GM21367 (cell line): ENCODE results near the gene PTPN6.

ENCODE experiments used
- ATAC-seq: cut with Tn5 transposase; IDR thresholded peaks from one replicate; pipeline ENCODE4 v1.9.1; 2021; ENCODE audit not compliant: unreplicated experiment

The PTPN6 gene

DNA sequence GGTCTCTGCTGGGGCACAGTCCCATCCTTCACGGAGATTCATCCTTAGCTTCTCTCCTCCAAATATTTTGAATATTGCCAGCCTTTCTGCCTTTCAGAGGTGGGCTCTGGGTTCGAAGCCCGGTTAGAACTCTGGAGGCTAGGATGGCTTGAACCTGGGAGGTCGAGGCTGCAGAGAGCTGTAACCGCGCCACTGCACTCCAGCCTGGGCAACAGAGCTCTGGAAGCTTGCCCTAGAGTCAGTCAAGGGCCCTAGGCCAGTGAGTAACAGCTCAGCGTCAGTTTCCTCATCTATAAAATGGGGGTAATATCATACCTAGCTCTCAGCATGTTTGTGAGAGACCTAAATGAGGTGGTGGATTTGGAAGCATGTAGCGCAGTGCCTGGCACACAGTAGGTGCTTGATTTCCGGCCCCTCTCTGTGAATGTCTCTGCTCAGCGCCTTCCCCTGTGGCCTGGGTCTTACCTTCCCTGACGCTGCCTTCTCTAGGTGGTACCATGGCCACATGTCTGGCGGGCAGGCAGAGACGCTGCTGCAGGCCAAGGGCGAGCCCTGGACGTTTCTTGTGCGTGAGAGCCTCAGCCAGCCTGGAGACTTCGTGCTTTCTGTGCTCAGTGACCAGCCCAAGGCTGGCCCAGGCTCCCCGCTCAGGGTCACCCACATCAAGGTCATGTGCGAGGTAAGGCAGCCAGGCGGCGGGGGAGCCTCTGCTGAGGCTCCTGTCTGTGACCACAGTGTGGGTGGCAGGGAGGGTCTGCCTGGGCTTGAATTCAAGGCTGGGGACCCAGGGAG, 3.4 kb downstream of the PTPN6 start:
- ATAC-seq: no peak

- ATAC-seq: no peak
Measured at GRCh38 chr12:6955108-6956020, 4.2 kb downstream of the PTPN6 start.

DNA sequence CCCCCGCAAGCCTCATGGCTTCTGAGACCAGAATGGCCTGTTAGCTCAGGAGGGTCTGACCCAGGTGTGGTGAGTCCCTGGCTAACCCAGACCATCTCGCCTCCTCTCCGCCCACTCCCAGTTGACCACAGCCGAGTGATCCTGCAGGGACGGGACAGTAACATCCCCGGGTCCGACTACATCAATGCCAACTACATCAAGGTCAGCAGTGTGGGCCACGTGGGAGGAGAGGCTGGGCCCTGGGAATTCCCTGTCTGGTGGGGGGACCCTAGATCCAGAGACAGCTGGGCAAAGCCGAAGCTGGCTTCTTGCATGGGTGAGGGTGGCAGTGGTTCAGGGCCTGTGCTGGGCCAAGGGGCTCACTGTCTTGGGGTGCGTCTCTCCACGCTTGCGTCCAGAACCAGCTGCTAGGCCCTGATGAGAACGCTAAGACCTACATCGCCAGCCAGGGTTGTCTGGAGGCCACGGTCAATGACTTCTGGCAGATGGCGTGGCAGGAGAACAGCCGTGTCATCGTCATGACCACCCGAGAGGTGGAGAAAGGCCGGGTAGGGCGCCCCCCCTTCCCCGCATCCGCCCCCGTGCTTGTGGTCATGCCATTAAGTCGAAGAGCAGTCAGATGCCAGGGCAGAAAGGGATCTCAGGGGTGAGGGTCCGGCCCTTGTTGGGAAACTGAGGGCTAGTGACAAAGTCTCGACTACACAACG, 5.0 kb downstream of the PTPN6 start:
- no peak for ATAC-seq

- no peak for ATAC-seq
Measured at GRCh38 chr12:6957151-6957701, 6.1 kb downstream of the PTPN6 start.

GRCh38 chr12:6957741-6958608, 6.8 kb downstream of the PTPN6 start:
- ATAC-seq: no peak

GRCh38 chr12:6958609-6959057, 7.5 kb downstream of the PTPN6 start:
- ATAC-seq: no peak

DNA sequence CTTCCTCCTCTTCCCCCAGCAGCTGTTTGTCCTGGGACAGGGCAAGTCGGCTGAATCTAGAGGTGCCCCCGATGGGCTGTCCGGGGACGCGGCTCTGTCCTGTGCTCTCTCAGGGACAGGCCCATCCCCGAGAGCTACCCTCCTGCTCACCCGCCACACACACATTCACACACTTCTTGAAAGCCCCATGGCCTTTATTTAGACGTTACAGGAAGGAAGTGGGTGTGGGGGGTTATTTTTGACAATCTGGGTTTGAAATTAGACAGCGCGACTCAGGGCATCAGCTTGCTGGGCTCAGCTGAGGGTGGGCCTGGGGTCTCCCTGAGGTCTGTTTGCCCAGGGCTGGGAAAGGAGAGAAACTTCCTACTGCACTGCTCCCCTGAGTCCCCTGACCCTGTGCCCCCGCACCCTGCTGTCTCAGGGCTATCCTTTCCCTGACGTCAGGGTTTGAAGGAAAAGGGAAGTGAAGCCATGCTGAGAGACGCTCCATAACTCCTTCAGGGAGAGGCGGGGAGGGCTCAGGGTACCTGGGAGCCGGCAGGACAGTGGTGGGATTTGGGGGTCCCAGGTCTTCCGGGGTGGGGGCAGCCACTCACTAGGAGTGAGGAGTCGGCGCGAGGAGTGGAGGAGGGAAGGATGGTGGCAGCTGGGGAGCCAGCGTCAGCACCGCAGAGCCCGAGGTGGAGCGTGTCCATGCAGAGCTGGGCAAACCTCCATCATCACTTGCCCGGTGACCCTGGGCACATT, 8.1 kb downstream of the PTPN6 start:
- ATAC-seq: peak; percentile 38

GRCh38 chr12:6959805-6960592, 8.8 kb downstream of the PTPN6 start:
- no peak for ATAC-seq

DNA sequence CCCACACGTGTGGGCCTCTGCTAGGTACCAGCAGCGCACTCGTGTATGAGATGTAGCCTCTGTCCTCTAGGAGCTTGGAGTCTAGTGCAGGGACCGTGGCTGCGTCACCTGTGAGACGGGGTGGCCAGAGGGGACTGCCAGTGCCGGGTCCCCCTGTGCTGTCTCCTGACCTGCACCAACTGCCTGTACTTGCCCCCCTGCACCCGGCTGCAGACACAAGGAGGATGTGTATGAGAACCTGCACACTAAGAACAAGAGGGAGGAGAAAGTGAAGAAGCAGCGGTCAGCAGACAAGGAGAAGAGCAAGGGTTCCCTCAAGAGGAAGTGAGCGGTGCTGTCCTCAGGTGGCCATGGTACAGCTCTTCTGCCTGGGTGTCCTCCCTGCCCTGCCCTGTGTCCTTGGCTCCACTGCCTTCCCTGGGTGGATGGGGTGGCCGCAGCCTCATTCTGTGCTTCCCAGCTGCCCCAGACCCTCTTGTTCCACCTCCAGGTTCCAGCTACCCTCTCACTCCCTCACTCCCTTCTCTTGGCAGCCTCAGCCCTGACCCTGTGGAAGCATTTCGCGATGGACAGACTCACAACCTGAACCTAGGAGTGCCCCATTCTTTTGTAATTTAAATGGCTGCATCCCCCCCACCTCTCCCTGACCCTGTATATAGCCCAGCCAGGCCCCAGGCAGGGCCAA, 9.6 kb downstream of the PTPN6 start:
- ATAC-seq: peak; percentile 25

DNA sequence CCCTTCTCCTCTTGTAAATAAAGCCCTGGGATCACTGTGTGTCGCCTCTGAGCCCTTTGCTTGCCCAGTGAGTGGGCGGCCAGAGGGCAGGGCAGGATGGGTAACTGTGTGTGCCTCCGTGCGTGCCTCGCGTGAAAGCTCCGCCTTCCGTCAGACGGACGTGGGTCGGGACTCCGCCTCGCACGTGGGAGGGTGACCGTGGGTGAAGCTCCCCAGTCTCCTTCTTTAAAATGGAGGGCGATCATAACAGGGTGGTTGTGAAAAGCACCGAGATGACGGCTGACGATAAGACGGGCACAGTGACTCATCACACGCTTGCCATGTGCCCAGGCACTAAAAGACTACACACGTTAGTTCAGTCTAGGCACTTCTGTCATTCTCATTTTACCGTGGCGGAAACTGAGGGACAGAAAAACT, 10.1 kb downstream of the PTPN6 start:
- no peak for ATAC-seq

DNA sequence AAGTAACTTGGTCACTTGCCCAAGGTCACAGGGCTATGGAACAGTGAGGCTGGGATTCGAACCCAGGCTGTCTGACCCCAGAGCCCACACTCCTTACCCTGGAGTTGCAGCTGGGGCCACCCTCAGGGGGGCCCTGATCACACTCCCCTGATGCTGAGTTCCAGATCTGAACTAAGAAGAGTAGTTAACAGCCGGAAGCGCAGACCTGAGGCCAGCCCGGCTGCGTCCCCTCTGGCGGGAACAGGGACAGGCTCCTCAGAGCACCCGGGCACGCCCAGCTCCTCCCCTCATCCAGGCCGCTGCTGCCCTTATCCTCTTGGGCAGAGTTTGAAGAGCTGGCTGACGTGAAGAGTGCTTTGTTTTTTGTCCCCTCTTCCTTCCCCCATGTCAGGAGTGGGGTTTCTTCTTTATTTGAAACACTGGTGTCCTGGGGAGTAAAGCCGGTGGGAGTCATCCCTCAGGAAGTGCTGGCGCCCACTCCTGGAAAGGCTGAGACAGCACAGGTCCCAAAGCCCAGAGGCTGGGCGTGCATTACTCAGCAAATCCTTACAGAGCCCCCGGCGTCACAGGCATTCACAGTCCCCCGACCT, 10.6 kb downstream of the PTPN6 start:
- no peak for ATAC-seq

- no peak for ATAC-seq
Measured at GRCh38 chr12:6962285-6963015, 11.3 kb downstream of the PTPN6 start.

DNA sequence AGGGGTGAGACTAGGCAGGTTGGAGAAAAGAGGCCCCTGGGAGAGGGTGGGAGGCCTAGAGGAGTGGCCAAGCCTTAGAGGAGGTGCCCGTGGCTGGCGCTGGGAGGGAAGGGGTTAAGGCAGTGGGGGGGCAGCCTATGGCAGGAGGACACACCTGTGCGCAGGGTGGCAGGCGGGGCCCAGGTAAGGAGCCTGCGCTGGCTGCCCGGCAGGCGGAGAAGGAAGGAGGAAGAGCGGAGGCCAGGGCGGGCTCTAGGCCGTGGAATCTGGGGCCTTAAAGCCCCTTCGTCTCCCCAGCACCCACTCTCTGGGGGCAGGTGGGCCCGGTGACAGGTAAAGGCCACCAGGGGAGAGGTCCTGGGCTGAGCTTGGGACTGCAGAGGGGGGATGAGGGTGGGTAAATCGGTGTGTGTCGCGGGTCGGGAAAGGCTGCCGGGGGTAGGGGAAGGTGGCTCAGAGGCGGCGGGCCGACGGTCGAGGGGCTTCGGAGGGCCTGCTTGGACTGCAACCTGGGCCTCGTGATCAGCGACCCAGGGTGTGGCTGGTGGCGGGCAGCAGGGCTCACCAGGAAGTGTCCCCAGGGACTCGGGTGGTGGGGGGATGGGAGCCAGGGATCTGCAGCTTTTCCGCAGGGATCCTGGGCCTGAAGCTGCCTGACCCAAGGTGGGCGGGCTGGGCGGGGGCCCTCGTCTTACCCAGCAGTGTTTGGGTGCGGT, 12.0 kb downstream of the PTPN6 start:
- ATAC-seq: no peak

DNA sequence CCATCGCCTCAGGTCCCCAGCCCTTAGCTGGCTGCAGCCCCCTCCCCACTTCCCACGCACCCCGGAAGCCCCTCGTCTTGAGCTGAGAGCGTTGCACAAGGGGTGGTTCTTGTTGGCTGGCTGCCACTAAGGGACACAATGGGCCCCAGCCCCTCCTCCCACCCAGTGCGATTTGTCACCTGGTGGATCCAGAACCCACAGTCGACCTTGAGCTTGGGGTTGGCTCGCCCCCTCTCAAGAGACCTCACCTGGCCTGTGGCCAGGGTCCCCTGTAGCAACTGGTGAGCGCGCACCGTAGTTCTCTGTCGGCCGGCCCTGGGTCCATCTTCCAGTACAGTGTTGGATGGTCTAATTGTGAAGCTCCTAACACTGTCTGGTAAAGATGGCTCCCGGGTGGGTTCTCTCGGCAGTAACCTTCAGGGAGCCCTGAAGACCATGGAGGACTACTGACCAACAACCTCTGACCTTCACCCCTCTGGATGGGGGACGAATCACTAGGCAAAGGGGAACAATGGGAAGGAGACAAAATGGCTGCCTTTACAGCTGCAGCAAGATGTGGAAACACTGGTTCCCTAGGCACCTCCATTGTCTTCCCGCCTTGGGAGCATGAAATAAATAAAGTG, 12.7 kb downstream of the PTPN6 start:
- ATAC-seq: no peak

GRCh38 chr12:6964605-6965025, 13.5 kb downstream of the PTPN6 start:
- no peak for ATAC-seq
